ENCODE results near the gene DNALI1.
"Not testable (repeated sequence)": the region's sequence is repeated elsewhere in the genome, so short reads cannot be mapped to it uniquely, and the experiment has no call there.

Gene DNALI1

DNA sequence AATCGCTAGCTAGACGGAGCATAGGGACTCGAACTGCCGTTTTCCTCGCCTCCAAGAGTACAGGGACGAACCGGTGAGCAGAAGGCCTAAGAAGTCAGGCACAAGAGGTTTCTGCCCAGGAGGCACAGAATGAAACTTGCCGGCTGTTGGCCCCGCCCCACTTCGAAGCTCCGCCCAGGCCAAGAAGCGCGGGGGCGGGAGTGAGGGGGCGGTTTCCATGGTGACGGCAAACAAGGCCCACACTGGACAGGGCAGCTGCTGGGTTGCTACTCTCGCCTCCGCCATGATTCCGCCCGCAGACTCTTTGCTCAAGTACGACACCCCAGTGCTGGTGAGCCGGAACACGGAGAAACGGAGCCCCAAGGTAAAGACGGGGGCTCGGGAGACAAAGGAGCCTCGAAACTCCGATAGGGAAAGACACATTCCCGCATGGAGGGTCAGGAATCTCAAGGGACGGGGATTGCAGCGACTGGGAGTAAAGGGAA lies at the start of gene DNALI1:
DNALI1 (plus strand) TSS at position 229 of the 485 bp plus-strand sequence; CDS start at position 284, 55 bp downstream.
- DNase-seq: no peak

DNA sequence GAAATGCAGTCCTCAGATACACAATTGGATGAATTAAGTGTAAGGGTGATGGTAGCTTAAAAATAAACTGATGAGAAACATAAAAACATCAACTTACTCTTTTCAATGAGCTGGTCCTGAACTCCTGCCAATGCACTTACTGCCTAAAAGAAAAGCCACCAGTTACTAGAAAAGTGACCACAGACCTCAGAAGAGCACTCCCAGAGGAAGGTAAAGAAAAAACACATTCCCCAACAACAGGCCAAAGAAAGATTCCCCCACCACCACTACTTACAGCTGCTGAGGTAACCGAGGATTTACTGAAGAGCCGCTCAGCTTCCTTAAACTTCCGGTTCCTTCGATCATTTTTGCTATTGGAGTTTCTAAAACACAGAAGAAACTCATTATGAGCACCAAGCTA lies 47.6 kb upstream of the DNALI1 start:
- DNase-seq: no peak

DNA sequence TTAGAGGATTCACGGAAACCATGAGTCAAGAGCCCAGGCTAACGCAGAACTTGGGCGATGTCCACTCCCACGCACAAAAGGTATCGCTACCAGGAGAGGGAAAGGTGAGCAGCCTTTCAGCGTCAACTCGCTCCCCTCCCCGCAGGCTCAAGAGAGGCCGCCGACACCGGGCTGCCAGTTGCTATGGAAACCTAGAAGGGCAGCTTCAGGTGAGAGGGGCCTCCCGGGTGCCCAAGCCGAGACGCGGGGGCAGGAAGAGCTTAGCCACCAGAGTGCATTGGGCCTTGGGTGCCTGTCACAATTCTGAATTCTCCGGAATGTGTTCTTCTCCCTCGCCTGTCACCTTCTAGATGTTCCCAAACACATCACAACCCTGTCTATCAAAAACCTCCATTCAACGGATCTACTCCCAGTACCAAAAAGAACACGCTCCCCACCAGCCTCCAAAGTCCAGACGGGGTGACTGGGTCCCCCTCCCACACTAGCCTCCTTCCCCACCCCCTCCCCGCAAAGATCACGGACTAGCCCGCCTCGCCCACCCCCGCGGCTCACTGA lies 42.9 kb upstream of the DNALI1 start:
- no peak for DNase-seq

DNA sequence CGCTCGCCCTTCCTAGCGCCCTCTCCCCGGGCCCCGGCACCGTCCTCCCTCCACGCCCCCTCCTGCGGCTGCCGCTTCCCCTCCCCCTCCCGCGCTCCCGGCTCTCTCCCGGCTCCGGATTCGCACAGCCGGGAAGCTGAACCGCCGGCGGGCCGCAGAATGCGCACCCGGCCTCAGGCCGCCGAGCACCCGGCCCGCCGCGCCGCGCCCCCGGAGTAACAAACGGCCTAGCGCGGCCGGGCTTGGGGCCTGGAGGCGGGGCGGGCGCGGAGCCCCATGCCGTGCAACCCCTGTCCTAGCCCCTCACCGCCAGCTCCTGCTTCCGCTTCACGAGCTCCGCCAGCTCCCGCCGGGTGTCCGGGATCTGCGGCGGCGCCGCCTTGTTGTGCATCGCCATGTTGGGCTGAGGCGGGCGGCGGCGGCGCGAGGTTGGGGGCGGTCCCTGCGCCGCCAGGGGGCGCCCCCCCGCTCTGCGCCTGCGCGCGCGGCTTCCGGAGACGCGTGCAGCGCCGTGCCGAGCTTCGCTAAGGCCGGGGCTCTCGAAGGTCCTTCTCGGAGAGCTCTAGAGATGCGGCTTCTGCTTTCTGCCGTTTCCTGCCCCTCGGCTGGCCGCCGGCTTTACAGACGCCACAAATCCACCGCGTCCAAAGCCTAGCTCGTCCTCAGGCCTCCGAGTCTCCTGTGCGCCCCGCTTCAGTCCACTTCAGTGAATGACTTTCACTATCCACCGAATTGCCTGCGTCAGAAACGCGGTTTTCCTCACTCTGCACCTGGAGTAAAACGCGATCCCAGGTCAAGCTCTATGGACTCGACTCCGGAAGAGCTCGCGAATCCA lies 42.2 kb upstream of the DNALI1 start, which contains the start of gene MEAF6:
MEAF6 (minus strand) TSS at position 417 of the 835 bp plus-strand sequence; CDS start at position 397, 20 bp downstream.
- DNase-seq: peak; percentile 44

DNA sequence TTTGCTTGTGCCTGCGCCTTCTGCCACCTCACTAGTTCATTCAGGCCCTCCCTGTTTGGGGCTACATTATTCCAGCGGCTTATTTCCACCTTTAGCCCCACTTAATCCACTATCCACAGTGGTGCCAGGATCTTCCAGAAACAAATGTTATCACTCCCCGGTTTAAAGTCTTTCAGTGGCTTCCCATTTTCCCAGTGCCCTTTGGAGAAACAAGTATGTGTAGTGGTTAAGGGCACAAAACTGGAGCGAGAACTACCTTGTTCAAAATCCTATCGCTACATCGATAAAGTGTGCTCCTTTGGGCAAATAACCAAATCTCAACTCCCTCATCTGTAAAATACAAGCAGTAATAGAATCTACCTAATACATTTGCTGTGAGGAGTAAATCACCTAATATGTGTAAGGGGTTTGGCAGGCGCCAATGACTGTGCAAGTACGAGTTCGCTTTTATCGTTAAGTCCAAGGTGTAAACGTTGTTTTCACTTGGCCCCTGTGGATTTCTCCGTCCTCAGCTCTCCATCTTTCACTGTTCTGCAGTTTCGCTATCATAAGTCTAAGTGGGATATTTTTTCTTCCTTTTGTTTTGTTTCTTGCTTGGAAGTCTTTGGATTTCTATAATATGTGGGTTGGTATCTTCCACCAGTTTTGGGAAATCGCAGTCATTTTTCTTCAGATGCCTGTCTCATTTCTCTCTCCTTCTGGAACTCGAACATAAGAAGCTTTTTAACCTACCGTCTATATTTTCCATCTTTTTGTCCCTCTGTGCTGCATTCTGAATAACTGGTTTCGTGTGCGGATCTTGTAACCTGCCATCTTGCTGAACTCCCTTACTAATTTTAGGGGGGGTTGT lies 41.3 kb upstream of the DNALI1 start:
- no peak for DNase-seq

DNA sequence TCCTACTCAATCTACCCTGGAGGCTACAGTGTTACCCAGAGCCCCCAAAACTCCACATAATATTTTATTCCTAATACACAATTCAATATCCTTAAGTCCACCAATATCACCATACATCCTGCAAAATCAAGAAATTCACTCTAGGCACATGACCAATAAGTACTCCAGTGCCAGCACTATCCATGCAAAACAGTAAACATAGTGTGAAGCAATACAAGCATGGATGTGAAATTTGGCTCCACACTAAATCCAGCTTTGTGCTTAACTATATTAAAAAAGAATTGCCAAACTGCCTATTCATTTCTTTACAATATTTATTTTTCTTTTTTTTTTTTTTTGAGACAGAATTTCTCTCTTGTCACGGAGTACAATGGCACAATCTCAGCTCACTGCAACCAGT lies 39.2 kb upstream of the DNALI1 start:
- DNase-seq: no peak

DNA sequence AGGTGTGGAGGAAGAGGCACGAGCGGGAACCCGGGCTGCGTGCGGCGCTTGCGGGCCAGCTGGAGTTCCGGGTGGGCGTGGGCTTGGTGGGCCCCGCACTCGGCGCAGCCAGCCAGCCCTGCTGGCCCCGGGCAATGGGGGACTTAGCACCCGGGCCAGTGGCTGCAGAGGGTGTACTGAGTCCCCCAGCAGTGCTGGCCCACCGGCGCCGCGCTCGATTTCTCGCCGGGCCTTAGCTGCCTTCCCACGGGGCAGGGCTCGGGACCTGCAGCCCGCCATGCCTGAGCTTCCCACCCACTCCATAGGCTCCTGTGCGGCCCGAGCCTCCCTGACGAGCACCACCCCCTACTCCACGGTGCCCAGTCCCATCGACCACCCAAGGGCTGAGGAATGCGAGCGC lies 38.5 kb upstream of the DNALI1 start:
- DNase-seq: not testable (repeated sequence)

DNA sequence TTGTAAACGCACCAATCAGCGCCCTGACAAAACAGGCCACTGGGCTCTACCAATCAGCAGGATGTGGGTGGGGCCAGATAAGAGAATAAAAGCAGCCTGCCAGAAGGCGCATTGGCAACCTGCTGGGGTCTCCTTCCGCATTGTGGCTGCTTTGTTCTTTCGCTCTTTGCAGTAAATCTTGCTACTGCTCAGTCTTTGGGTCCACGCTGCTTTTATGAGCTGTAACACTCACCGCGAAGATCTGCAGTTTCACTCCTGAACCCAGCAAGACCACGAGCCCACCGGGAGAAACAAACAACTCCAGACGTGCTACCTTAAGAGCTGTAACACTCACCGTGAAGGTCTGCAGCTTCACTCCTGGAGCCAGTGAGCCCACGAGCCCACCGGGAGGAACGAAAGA lies 37.8 kb upstream of the DNALI1 start:
- DNase-seq: not testable (repeated sequence)

DNA sequence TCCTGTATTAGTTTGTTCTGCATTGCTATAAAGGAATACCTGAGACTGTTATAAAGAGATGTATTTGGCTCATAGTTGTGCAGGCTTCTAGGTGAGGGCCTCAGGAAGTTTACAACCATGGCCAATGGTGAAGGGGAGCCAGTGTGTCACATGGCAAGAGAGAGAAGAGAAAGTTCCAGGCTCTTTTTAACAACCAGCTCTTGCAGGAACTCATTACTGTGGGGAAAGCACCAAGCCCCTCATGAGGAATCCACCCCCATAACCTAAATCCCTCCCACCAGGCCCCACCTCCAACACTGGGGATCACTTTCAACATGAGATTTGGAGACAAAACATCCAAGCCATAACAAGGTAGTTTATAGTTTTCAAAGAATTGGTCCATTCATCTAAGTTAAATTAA lies 37.1 kb upstream of the DNALI1 start:
- DNase-seq: no peak

DNA sequence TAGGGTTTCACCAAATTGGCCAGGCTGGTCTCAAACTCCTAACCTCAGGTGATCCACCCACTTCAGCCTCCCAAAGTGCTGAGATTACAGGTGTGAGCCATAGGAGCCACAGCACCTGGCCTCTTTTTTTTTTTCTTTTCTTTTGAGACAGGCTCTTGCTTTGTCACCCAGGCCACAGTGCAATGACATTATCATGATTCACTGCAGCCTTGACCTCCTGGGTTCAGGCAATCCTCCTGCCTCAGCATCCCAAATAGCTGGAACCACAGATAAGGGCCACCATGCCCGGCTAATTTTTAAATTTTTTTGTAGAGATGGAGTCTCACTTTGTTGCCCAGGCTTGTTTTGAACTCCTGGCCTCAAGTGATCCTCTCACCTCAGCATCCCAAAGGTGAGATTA lies 26.9 kb upstream of the DNALI1 start:
- DNase-seq: not testable (repeated sequence)

DNA sequence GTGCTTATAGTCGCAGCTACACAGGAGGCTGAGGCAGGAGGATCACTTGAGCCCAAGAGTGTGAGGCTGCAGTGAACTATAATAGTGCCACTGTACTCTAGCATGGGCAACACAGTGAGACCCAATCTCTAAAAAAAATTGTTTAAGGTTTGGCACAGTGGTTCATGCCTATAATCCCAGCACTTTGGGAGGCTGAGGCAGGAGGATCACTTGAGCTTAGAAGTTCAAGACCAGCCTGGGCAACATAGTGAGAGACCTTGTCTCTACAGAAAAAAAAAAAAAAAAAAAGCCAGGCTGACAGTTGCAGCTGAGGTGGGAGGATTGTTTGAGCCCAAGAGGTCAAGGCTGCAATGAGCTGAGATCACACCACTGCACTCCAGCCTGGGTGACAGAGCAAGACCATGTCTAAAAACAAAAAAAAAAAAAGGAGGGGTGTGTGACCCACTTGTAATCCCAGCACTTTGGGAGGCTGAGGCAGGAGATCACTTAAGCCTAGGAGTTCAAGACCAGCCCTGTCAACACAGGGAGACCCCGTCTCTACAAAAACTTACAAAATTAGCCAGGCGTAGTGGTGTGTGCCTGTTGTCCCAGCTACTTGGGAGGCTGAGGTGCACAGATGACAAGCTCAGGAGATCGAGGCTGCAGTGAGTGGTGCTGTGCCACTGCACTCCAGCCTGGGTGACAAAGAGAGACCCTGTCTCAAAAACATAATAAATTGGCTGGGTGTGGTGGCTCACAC lies 24.2 kb upstream of the DNALI1 start:
- not testable (repeated sequence) for DNase-seq

DNA sequence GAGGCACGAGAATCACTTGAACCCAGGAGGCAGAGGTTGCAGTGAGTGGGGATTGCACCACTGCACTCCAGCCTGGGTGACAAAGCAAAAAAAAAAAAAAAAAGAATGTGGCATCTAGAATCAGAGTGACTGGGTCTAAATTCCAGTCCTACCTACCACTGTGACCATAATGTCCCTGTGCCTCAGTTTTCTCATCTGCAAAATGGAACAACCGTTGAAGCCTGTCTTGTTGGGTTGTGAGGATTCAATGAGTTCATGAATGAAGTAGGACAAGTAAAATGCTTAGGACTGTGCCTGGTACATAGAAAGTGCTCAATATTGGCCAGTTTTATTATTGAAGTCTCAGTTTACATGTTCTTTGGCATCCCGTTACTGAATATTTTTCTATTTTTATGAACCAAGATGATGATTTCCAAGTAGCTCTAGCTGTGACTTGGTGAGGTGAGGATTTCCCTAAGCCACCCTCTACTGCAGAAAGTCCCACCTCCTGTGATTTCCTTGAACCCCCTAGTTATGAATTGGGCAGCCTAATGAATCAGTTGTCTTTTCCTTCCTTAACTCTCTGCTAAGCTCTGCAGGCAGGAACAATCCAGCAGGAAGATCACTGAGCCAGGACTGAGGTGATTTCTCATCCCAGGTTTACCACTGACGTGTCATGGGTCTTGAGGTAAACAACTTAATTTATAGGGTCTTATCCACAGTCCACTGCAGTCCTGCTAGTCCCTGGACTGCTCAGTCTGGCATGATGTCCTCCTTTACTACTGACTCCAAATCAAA lies 23.2 kb upstream of the DNALI1 start:
- no peak for DNase-seq

DNA sequence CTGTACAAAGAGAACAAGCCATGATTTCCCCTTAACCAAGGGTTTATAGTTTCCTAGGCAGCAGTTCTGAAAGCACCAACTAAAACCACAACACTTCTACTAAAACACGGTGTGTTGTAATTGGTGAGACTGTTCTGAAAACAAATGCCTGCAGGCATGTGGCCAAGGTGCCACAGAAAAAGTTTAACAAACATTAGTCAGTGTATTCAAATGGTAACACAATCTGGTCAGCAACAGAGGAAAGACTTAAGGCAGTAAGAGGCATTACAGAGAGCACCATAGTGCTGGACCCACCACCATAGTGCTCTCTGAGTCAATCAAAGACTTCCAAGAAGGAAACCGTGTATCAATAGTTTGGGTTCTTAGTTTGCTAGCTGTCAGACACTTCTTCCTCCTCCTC lies 19.4 kb upstream of the DNALI1 start:
- no peak for DNase-seq

DNA sequence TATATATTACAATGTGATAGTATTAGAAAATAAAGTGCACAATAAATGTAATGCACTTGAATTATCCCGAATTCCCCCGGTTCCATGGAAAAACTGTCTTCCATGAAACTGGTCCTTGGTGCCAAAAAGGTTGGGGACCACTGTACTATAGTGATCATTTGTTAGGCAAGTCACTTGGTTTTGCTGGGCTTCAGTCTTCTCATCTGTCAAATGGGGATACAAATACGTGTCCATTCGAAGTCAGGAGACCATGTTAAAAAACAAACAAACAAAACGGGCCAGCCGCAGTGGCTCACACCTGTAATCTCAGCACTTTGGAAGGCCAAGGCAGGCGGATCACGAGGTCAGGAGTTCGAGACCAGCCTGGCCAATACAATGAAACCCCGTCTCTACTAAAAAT lies 17.6 kb upstream of the DNALI1 start:
- DNase-seq: not testable (repeated sequence)

DNA sequence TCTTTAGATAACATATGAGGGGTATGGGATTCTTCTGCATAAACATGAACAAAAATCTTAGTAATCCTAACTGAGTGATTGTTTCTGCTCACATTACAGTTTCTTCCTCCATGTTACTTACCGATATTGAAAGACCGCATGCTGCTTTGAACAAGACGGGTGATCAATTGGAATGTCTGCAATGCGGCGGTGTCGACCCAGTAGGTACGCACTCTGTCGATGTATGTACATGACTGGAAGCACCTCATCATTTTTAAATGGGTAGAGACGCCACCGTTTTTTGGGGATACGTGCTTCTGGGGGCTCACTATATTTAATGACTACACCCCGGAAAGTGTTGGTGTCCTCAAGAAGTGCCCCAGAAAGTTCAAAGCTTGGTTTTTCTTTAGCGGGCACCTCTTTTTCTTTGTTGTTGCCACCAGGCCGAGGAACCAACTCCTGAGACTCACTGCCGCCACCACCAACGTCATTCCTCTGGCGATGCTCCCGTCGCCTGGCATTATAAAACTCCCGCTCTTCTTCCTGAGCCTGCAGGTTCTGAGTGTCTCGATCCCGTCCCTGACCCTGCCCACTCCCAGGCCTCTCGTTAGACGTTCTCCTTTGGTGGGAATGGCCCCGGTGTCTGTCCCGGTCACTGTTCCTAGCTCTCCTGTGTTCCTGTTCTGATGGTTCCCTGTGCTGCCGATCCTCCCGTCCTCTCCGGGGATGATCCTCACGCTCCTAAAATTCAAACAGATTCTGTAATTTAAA lies 16.5 kb upstream of the DNALI1 start:
- no peak for DNase-seq

DNA sequence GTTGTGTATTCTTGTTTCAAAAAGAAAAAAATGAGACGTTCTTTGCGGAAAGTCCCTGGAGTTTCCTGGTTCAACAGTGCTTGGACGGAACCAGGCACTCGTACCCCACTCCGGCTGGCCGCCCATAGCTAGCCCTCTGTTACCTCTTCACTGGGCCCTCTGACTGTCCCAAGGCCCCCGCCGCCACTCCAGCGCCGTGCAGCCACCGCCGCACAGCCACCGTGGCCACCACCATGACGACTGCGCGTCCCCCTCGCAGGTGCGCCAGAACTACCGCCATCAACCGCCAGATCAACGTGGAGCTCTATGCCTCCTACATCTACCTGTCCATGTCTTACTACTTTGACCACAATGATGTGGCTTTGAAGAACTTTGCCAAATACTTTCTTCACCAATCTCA lies 12.2 kb upstream of the DNALI1 start:
- no peak for DNase-seq

DNA sequence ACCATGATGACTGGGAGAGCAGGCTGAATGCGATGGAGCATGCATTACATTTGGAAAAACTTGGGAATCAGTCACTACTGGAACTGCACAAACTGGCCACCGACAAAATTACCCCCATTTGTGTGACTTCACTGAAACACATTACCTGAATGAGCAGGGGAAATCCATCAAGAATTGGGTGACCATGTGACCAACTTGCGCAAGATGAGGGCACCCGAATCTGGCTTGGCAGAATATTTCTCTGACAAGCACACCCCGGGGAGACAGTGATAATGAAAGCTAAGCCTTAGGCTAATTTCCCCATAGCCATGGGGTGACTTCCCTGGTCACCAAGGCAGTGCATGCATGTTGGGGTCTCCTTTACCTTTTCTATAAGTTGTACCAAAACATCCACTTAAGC lies 11.7 kb upstream of the DNALI1 start:
- no peak for DNase-seq

DNA sequence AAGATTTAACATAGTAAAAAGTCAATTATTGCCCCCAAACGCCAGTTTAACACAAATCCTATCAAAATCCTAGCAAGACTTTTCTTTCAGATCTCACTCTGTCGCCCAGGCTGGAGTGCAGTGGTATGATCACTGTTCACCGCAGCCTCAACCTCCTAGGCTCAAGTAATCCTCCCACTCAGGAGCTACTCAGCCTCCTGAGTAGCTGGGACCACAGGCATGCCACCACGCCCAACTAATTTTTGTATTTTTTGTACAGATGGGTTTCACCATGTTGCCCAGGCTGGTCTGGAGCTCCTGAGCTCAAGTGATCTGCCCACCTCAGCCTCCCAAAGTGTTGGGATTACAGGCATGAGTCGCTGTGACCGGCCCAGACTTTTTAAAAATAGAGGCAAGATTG lies 7.4 kb upstream of the DNALI1 start:
- DNase-seq: no peak

DNA sequence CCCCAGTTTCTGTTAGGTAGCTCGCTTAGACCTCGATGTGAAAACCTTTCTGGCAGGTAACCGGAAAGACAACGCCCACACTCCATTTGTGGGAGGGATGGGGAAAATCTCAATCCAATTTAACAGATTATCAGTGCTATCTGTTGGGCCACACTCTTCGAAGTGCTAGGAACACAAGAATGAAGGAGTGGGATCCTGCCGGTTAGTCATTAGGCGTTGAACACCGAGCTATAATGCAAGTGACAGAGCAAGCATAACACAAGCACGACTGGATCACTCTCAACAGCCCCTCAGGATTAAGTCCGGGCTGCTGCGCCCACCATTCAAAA lies 3.2 kb upstream of the DNALI1 start:
- DNase-seq: no peak

DNA sequence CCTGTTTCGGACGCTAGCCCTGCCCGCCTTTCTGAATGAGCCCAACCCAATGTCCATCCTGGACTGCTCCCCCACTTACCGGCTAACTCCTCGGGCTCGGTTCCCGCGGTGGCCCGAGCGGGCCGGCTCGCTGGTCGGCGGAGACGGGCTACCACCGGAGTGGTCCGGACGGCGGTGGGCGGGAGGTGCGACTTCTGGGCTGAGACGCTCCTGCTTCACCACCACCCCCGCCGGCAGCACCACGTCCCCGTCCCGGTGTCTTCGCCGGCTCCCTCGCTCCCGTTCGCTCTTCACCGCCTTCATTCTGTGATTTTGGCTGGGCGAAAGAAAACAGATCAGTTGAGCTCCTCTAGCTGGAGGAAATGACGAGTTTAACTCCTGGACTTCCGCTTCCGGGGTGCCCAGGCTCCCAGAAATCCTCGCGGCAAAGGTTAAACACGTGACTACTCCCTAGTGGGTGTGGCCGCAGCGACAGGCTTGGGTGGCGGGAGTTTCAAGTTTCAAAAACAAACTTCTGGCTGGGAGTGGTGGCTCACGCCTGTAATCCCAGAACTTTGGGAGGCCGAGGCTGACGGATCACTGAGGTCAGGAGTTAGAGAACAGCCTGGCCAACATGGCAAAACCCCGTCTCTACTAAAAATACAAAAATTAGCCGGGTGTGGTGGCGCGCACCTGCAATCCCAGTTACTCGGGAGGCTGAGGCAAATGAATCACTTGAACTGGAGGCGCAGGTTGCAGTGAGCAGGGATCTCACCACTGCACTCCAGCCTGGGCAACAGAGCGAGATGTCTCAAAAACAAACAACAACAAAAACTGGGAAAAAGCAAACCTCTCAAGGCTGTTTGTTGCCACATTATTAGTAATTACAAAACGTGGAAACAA lies 2.6 kb upstream of the DNALI1 start, which contains the start of gene SNIP1:
SNIP1 (minus strand) TSS at position 367 of the 882 bp plus-strand sequence; CDS start at position 303, 64 bp downstream.
- DNase-seq: peak; percentile 78

All from NCI-H446 treated with DMSO at 0.1 percent for 48 hours (cell line).